22Rv1 (cell line): ENCODE results near the gene LMO4.
A peak's percentile ranks its signal among the peaks of the same experiment; 100 is the strongest.

Experiments used
- H3K27ac ChIP-seq: fragments of 450-650 bp; 2 replicates; pipeline ENCODE4 v1.5.1; 2017
- ZFX ChIP-seq: fragments of 450-650 bp; IDR thresholded peaks from 2 replicates; pipeline ENCODE4 v1.6.1; 2017; ENCODE audit warnings: antibody characterized with exemption, borderline replicate concordance
- TF ChIP-seq, protein P1 (sequence below): fragments of 450-650 bp; IDR thresholded peaks from 2 replicates; pipeline ENCODE4 v1.5.1; 2017; ENCODE audit warnings: mild to moderate bottlenecking

LMO4 gene

DNA sequence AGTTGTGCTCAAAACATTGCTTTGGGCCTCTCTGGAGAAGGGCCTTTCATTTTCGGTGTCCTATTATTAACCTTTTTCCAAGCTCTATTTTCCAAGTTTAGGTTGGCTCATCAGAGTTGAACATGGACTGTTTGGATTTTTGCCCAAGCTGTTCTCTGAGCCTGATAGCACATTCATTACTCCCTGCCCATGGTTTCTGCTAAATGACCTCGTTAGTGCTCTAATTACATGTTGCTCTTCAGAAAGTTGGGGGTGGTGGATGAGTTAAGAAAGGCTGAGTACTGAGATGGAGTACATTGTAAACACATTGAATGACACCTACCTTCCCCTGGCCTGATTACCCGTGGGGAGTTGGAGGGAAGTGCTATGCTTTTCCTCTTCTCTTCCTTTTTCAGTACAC is 38.9 kb downstream of the LMO4 start:
- no peak overlapping the region for H3K27ac ChIP-seq
- no peak for TF ChIP-seq ZFX
- TF ChIP-seq, protein P1, sequence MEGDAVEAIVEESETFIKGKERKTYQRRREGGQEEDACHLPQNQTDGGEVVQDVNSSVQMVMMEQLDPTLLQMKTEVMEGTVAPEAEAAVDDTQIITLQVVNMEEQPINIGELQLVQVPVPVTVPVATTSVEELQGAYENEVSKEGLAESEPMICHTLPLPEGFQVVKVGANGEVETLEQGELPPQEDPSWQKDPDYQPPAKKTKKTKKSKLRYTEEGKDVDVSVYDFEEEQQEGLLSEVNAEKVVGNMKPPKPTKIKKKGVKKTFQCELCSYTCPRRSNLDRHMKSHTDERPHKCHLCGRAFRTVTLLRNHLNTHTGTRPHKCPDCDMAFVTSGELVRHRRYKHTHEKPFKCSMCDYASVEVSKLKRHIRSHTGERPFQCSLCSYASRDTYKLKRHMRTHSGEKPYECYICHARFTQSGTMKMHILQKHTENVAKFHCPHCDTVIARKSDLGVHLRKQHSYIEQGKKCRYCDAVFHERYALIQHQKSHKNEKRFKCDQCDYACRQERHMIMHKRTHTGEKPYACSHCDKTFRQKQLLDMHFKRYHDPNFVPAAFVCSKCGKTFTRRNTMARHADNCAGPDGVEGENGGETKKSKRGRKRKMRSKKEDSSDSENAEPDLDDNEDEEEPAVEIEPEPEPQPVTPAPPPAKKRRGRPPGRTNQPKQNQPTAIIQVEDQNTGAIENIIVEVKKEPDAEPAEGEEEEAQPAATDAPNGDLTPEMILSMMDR = no peak

DNA sequence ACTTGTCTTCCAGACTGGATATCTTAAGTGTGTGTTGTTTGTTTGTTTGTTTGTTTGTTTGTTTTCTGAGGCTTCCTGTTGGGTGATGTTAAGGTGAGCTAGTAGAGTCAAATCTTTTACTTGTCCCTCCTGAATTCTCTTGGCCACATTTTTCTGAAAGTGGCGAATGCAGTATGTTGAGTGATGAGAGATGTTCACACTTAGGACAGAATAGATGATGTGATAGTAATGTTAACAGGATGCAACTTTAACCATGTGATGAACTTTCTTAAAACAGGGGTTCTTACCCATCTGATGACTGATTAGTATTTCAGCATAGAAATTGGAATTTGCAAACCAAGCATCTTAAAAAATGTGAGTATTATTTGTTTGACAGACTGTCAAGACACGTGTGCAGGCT is 40.2 kb downstream of the LMO4 start:
- no peak for TF ChIP-seq ZFX
- TF ChIP-seq, protein P1 = no peak
- H3K27ac ChIP-seq = no peak overlapping the region

DNA sequence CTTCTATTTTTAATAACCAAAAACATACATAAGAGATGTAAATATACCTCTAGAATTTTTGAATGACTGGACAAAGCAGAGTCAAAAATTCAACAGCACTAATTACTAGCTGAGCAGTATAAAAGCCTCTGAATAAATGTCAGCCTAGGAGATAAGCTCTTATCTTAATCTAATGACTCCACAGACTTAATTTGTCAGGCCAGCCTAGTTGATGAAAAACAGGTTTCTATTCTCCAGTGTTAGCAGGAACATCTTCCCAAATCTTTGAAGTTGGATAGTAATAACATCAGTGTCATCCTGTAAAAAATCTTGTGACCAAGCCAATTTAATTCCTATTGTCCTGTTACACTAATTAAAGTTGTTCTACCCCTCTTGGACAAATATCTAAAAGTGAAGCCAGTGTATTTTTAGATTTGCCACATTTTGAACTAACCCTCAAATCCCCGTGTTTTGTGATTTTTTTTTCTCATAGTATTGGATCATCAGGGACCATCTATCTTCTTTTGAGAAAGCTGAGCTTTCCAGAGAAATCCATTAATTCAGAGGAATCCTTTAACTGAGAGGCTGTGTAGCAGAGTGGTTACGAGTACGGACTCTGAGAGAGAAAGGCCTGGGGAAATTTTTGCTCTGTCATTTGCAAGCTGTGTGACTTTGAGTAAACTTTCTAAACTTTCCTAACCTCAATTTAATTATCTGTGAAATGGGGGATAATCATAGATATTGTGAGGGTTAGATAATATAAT is 41.2 kb downstream of the LMO4 start:
- no peak for TF ChIP-seq ZFX
- TF ChIP-seq, protein P1 = no peak

DNA sequence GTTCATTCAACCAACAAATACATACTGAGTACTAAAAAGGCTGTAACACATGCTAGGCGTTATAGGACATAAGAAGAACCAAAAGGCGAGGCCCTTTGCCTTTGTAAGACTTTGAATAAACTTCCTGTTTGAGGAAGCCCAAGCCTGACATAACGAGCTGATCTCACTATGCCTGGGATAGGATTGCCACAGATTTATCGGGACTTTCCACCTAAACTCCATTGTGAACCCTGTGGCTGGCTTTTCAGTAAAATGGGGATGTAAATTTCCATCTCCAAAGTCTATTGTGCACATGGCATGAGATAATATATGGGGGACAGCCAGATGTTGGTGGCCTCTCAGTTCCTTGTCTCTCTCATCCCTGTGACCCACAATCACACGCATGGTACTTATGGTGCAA is 41.9 kb downstream of the LMO4 start:
- TF ChIP-seq, protein P1 = no peak
- no peak for TF ChIP-seq ZFX
- H3K27ac ChIP-seq = no peak overlapping the region

More for the DNA sequence above, 41.2 kb downstream of the LMO4 start:
- H3K27ac ChIP-seq = no peak overlapping the region

DNA sequence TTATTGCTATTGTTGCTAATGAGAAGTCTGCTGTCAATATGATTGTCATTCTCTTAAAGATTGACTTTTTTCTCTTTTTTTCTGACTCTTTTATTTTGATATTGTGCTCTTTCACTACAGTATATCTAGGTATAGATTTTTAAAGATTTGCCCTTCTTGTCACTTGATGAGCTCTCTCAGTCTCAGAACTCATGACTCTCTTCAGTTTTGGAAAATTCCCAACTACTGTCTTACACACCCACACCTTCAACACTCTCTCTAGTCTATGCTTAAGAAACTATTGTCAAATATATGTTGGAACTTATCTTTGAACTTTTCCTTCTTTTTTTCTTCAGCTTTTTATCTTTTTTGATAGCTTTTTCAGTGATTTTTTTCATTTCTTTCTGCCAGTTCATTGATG is 50.6 kb downstream of the LMO4 start:
- no peak overlapping the region for H3K27ac ChIP-seq
- no peak for TF ChIP-seq ZFX
- TF ChIP-seq, protein P1 = no peak

DNA sequence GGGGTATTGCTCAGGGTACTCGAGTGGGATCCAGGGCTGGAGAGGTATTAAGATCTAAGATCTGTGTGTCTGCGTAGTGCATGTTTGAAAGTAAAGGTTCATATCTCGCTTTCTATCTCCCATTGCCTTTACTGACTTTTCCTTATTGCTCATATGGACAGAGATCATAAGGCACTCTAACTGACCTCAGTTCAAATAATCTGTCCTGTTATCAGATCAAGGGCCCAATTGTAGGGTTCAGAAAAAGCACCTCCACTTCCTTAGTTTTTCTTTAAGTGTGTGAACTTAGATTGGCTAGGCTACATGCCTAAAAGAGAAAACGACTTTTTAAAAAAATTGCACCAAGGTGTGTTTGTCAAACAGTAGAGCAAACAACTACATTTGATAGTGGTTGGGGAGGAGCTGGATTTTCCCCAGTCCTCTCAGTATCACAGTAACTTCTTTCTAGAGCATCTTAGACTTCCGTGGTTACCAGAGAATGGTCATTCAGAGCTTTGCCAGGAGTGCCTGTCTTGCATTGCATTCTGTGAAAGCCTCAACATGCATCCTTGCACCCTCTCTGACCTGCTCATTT is 57.6 kb downstream of the LMO4 start:
- TF ChIP-seq, protein P1 = no peak
- no peak for TF ChIP-seq ZFX
- H3K27ac ChIP-seq = peak overlapping the region; percentile 30

DNA sequence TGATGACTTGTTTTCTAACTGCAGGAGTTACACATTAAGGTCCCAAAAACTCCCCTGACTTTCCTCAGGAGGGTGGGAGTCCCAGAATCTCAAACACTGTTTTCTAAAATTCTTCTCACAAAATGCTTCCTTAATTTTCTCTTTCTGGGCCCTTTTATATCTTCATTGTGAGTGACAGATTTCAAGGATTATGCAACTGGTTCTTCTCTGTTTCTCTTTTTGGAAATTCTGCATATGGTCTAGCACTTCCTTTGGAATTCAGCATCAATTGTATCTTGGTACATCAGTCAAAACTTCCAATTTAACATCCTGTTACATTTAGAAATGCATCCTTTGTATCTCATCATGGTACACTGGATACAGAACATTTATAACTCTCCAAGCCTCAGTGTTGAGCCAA is 59.7 kb downstream of the LMO4 start:
- TF ChIP-seq, protein P1 = no peak
- TF ChIP-seq ZFX = no peak
- H3K27ac ChIP-seq = no peak overlapping the region
